OCI-LY1 (cell line): ENCODE measurements around the gene ASMTL.

ENCODE experiments used
- CTCF ChIP-seq: fragments of 200-600 bp; sonication (generic), shearing (Covaris generic); IDR thresholded peaks from 2 replicates; pipeline ENCODE4 v1.5.1; 2017; ENCODE audit warnings: mild to moderate bottlenecking, antibody characterized with exemption, low read length, moderate library complexity, mixed read lengths
- EZH2 ChIP-seq: fragments of 200-600 bp; sonication (generic), shearing (Covaris generic); IDR thresholded peaks from 2 replicates; pipeline ENCODE4 v1.8.0; 2017; ENCODE audit warnings: borderline replicate concordance, mixed run types, mild to moderate bottlenecking, antibody characterized with exemption, low read length, moderate library complexity, mixed read lengths

GRCh38 chrX:1389993-1390285 lies 62.8 kb downstream of the ASMTL start:
- TF ChIP-seq CTCF = no peak
- TF ChIP-seq EZH2 = no peak
